DND-41 (cell line): Measurements from ENCODE around the gene TPCN1.

ENCODE experiments used
- ATAC-seq: fragments of 200-7000 bp; cut with Tn5 transposase; 3 replicates; pipeline ENCODE4 v1.9.1; 2021; ENCODE audit warnings: low read depth; ENCODE audit not compliant: insufficient read depth
- DNase-seq: peaks from one replicate; pipeline ENCODE4 v3.0.0-alpha.2; 2020
- H2AFZ ChIP-seq: 2 replicates; pipeline ENCODE4 v1.6.0; 2012; ENCODE audit warnings: low read depth, low read length
- H3K27ac ChIP-seq: 2 replicates; pipeline ENCODE4 v1.5.1; 2012; ENCODE audit warnings: low read length, inconsistent platforms
- H3K27me3 ChIP-seq: fragments of 200-600 bp; sonication (generic); 2 replicates; pipeline ENCODE4 v1.6.0; 2012; ENCODE audit warnings: low read length, mild to moderate bottlenecking, inconsistent platforms; ENCODE audit not compliant: insufficient read depth, poor library complexity
- H3K36me3 ChIP-seq: 2 replicates; pipeline ENCODE4 v1.5.1; 2012; ENCODE audit warnings: low read length, inconsistent platforms; ENCODE audit not compliant: insufficient read depth
- H3K4me1 ChIP-seq: 2 replicates; pipeline ENCODE4 v1.5.1; 2012; ENCODE audit warnings: mild to moderate bottlenecking, low read length; ENCODE audit not compliant: insufficient read depth
- H3K4me2 ChIP-seq: 2 replicates; pipeline ENCODE4 v1.6.0; 2012; ENCODE audit warnings: mild to moderate bottlenecking, moderate library complexity, low read length, inconsistent platforms; ENCODE audit not compliant: insufficient read depth
- H3K4me3 ChIP-seq, 2 experiments: fragments of 200-600 bp in 1 of 2; shearing (Covaris generic) in 1 of 2; 2 replicates each; pipeline ENCODE4 v1.5.1; 2012 to 2016; ENCODE audit warnings: inconsistent platforms in 2 of 2, low read length in 2 of 2, mild to moderate bottlenecking in 2 of 2, low read depth in 1 of 2, moderate library complexity in 1 of 2
- H3K79me2 ChIP-seq: 2 replicates; pipeline ENCODE4 v1.6.0; 2012; ENCODE audit warnings: low read length, inconsistent platforms; ENCODE audit not compliant: insufficient read depth
- H3K9ac ChIP-seq: 2 replicates; pipeline ENCODE4 v1.6.0; 2012; ENCODE audit warnings: low read depth, mild to moderate bottlenecking, inconsistent platforms, low read length, moderate library complexity
- H3K9me3 ChIP-seq: 2 replicates; pipeline ENCODE4 v1.5.1; 2012; ENCODE audit warnings: low read length, moderate library complexity, mild to moderate bottlenecking, inconsistent platforms; ENCODE audit not compliant: insufficient read depth, severe bottlenecking
- H4K20me1 ChIP-seq: 2 replicates; pipeline ENCODE4 v1.6.0; 2012; ENCODE audit warnings: low read length; ENCODE audit not compliant: insufficient read depth
- CTCF ChIP-seq: IDR thresholded peaks from 2 replicates; pipeline ENCODE4 v1.5.1; 2012; ENCODE audit warnings: borderline replicate concordance, low read length, moderate library complexity, mild to moderate bottlenecking; ENCODE audit not compliant: poor library complexity, severe bottlenecking; ENCODE audit errors: extremely low read depth
- EZH2 ChIP-seq: IDR thresholded peaks from 3 replicates; pipeline ENCODE4 v1.6.1; 2012; ENCODE audit warnings: borderline replicate concordance, low read depth, mild to moderate bottlenecking, moderate library complexity, low read length, inconsistent platforms; ENCODE audit not compliant: severe bottlenecking

The TPCN1 gene

GRCh38 chr12:113246478-113247122 is 25.3 kb downstream of the TPCN1 start:
- Histone ChIP-seq H3K9me3 (no peaks in the 10 kb centered on the region), H3K4me1 (no peaks in the 10 kb centered on the region), H3K36me3 (peaks cover 54% of the 10 kb centered on the region), H3K79me2 (0 out of 2 replicates have a peak, but pooled peaks cover 3% of the 10 kb centered on the region), H3K9ac (no peak overlapping the region), H3K27me3 (no peaks in the 10 kb centered on the region), H2AFZ (no peak overlapping the region), H3K27ac (no peak overlapping the region), H4K20me1 (no peaks in the 10 kb centered on the region; the same call in 1 of the 2 replicates), H3K4me2 (no peak overlapping the region), H3K4me3 (no peak overlapping the region)
- DNase-seq (no peak), ATAC-seq (no peak)
- TF ChIP-seq CTCF = no peak
- no peak for TF ChIP-seq EZH2

GRCh38 chr12:113247123-113248050 is 26.1 kb downstream of the TPCN1 start:
- Histone ChIP-seq H3K9me3 (no peaks in the 10 kb centered on the region), H3K4me2 (no peak overlapping the region)
- no peak for ATAC-seq

DNA sequence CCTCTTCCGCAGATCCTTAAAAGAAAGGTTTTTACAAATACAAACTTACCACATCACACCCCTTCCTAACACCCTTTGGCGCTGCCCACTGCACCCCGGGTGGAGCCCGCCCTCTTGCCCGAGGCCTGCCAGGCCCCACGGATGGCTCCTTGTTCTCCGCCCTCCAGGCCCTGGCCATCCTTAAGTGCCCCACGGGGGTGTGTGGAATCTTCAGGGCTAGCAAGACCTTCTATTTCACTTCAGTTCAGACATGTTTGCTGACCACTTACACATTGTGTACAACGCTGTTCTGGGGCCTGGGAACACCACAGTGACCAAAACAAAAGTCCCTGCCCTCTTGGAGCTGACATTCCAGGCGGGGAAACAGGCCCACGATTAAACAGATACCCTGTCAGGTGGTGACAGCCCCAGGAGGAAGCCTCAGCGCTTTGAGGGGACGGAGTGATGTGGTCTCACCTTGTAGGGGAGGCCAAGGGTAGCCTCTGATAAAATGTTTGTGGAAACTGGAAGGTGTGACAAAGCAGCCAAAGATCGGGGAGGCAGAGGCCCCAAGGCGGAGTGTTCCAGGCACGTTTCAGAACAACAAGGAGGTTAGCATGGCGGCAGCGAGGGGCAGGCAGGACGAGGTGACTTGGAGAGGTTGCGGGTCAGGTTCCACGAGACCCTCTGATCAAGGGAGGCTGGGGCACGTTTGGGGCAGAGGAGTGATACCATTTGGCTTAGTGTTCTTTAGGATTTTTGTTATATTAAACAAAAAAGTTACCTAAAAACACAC is 27.0 kb downstream of the TPCN1 start:
- no peak for ATAC-seq
- no peaks in the 10 kb centered on the region for H3K4me1 ChIP-seq

More at GRCh38 chr12:113247123-113248050, 26.1 kb downstream of the TPCN1 start:
- peaks cover 54% of the 10 kb centered on the region for H3K36me3 ChIP-seq
- no peaks in the 10 kb centered on the region for H3K27me3 ChIP-seq
- no peaks in the 10 kb centered on the region for H3K4me1 ChIP-seq
- no peak overlapping the region for H3K9ac ChIP-seq
- DNase-seq = no peak
- H3K79me2 ChIP-seq = no peaks in the 10 kb centered on the region
- no peaks in the 10 kb centered on the region; the same call in 1 of the 2 replicates for H4K20me1 ChIP-seq
- H3K4me3 ChIP-seq = no peak overlapping the region
- H2AFZ ChIP-seq = no peak overlapping the region
- no peak for TF ChIP-seq EZH2
- no peak for TF ChIP-seq CTCF
- peak overlapping the region; percentile 19; the same call in 1 of the 2 replicates for H3K27ac ChIP-seq

More for the DNA sequence above, 27.0 kb downstream of the TPCN1 start:
- Histone ChIP-seq H3K79me2 (no peaks in the 10 kb centered on the region), H3K27ac (no peak overlapping the region), H3K9me3 (no peaks in the 10 kb centered on the region), H2AFZ (no peak overlapping the region), H3K9ac (no peak overlapping the region), H3K27me3 (no peaks in the 10 kb centered on the region), H4K20me1 (no peaks in the 10 kb centered on the region; the same call in 1 of the 2 replicates), H3K4me2 (no peak overlapping the region), H3K4me3 (no peak overlapping the region), H3K36me3 (peaks cover 55% of the 10 kb centered on the region)
- DNase-seq = no peak
- TF ChIP-seq EZH2 (no peak), CTCF (no peak)
